ENCODE measurements around the gene MSMO1.

GRCh38 chr4:165324236-165324917, 3.1 kb upstream of the MSMO1 start:
- TF ChIP-seq CTCF (IDR thresholded peaks at IDR 0.05) (no peak), POLR2A (IDR thresholded peaks at IDR 0.05) (no peak), POLR2AphosphoS5 (IDR thresholded peaks at IDR 0.05; ENCODE audit: insufficient read depth in 1 of 2, low read depth in 1 of 2) (no peak)

All from vagina (tissue), 2 donors.